ENCODE results near the gene SMIM13. TPM values are rescaled to one million over a fixed set of nuclear protein-coding genes. Genes with fewer than 3 reads are reported as not detected.
"Not testable (repeated sequence)": the region's sequence is repeated elsewhere in the genome, so short reads cannot be mapped to it uniquely, and the experiment has no call there.

The SMIM13 gene
- total RNA-seq, 1 experiment from 2014 or later: 18.6 TPM

DNA sequence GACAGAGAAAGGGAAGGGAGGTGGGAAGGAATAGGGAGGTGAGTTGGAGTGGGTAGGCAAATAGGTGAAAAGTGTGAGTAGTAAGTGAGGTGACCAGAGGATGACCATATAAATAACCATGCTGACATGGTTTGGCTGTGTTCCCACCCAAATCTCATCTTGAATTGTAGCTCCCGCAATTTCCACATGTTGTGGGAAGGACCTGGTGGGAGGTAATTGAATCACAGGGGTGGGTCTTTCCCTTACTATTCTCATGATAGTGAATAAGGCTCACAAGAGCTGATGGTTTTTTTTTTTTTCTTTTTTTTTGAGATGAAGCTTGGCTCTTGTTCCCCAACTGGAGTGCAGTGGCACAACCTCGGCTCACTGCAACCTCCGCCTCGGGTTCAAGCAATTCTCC lies 21.5 kb upstream of the SMIM13 start:
- H3K27me3 ChIP-seq: no peaks in the 10 kb centered on the region
- H3K36me3 ChIP-seq: no peaks in the 10 kb centered on the region
- no peak for DNase-seq

DNA sequence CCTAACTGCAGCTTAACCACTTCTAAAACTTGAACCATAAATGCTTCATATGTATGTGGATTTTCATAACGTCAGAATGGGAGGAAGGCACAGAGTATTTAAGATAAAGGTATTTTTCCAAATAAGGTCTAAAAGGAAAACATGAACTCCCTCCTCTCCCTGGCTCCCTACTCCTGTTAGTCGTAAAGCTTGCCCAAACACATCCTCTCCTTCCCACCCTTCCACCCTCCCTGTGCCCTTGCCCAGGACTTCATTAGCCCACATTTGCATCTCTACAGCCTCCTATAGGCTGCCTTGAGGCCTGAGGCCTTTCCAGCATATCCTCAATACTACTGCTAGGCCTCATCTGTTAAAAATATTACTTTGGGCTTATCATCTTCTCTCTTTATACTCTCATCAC lies 17.1 kb upstream of the SMIM13 start:
- no peak overlapping the region for H3K4me3 ChIP-seq
- no peaks in the 10 kb centered on the region for H3K9me3 ChIP-seq
- DNase-seq: no peak
- H3K36me3 ChIP-seq: no peaks in the 10 kb centered on the region
- no peaks in the 10 kb centered on the region for H3K27me3 ChIP-seq

More for the DNA sequence above, 21.5 kb upstream of the SMIM13 start:
- H3K4me3 ChIP-seq: no peak overlapping the region
- no peaks in the 10 kb centered on the region for H3K9me3 ChIP-seq

DNA sequence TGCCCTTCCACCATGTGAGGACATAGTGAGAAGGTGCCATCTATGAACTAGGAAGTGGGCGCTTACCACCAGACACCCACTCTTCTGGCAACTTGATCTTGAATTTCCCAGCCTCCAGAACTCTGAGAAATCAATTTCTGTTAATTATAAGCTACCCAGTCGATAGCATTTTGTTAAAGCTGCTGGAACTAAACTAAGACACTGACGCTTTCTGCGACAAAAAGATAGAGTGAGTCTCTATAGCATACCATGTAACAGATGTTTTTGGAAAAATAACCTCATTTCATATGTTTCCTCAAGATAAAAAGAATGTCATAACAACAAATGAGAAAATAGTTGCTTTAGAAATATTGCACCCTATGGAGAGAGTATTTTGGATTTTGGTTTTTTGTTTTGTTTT lies 15.4 kb upstream of the SMIM13 start:
- Histone ChIP-seq H3K36me3 (no peaks in the 10 kb centered on the region), H3K4me3 (no peak overlapping the region), H3K9me3 (no peaks in the 10 kb centered on the region), H3K27me3 (no peaks in the 10 kb centered on the region)
- DNase-seq: no peak

DNA sequence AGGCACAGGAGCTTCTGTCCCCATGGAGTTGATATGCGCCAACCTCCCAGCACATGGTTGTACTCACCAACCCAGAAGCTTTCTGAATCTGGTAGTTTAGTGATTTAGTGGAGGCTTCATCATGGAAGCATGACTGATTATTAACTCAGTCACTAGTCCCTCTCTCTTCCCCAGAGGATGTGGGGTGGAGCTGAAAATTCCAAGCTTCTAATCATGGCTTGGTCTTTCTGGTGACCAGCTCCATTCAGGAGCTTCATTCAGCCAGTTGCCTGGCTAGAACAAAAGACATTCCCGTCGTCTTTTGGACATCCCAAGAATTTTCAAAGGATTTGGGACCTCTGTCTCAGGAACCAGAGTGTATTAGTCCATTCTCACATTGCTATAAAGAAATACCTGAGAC lies 13.3 kb upstream of the SMIM13 start:
- DNase-seq: no peak
- no peaks in the 10 kb centered on the region for H3K9me3 ChIP-seq
- H3K4me3 ChIP-seq: no peak overlapping the region
- no peaks in the 10 kb centered on the region for H3K36me3 ChIP-seq
- no peaks in the 10 kb centered on the region for H3K27me3 ChIP-seq

DNA sequence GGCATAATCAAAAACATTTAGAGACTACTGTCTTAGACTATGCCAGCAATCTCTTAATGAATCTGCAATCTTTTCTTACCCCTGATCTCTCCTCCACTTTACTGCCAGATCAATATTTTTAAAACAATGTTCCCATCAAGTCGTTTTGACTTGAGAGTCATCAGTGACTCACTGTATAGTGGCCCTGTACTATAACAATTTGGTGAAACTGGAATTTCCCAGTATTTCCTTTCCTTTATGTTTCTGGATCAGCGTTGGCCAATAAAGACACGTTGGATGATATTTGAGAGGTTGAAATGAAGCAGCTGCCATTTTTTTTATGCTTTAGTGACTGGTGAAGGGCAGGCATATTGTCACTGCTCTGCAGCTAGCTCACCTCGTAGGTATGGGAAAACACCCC lies 10.1 kb upstream of the SMIM13 start:
- Histone ChIP-seq H3K36me3 (no peaks in the 10 kb centered on the region), H3K27me3 (no peaks in the 10 kb centered on the region), H3K4me3 (no peak overlapping the region), H3K9me3 (no peaks in the 10 kb centered on the region)
- DNase-seq: no peak

DNA sequence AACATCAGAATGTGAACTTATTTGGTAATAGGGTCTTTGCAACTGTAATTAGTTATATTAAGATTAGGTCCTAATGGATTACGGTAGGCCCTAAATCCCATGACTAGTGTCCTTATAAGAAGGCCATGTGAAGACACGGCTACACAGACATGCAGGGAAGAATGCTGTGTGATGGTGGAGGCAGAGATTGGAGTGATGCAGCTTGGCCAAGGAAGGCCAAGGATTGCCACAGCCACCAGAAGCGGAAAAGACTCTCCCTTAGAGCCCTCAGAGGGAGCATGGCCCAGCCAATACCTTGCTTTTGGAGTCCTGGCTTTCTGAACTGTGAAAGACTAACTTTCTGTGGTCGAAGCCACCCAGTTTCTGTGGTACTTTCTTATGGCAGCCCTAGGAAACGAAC lies 9.7 kb upstream of the SMIM13 start:
- Histone ChIP-seq H3K4me3 (no peak overlapping the region), H3K36me3 (no peaks in the 10 kb centered on the region), H3K27me3 (no peaks in the 10 kb centered on the region), H3K9me3 (no peaks in the 10 kb centered on the region)
- no peak for DNase-seq

DNA sequence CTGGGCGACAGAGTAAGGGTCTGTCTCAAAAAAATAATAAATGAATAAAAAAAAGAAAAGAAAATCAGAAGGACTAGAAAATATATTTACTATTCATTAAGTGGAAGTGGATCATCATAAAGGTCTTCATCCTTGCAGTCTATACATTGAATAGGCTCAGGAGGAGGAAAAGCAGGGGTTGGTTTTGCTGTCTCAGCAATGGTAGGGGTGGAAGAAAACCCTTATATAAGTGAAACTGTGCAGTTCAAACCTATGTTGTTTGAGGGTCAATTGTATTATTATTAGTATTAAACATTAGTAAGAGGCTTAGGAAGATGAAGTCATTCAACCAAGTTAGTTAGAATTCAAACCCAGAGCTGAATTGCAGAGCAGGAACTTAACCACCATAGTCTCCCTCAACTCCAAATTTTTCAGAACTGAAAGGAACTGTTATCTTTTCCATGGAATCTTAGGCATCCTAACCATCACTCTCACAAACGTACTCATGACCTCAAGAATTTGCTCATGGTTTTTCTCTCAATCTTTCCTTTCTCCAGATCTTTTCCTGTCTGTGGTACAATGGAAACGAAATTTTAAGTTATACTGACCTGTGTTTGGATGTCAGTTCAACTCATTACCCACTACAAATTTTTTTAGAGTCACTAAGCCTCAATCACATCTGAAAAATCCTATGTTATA lies 7.7 kb upstream of the SMIM13 start:
- H3K9me3 ChIP-seq: no peaks in the 10 kb centered on the region
- no peaks in the 10 kb centered on the region for H3K36me3 ChIP-seq
- no peak overlapping the region for H3K4me3 ChIP-seq
- no peaks in the 10 kb centered on the region for H3K27me3 ChIP-seq
- no peak for DNase-seq

DNA sequence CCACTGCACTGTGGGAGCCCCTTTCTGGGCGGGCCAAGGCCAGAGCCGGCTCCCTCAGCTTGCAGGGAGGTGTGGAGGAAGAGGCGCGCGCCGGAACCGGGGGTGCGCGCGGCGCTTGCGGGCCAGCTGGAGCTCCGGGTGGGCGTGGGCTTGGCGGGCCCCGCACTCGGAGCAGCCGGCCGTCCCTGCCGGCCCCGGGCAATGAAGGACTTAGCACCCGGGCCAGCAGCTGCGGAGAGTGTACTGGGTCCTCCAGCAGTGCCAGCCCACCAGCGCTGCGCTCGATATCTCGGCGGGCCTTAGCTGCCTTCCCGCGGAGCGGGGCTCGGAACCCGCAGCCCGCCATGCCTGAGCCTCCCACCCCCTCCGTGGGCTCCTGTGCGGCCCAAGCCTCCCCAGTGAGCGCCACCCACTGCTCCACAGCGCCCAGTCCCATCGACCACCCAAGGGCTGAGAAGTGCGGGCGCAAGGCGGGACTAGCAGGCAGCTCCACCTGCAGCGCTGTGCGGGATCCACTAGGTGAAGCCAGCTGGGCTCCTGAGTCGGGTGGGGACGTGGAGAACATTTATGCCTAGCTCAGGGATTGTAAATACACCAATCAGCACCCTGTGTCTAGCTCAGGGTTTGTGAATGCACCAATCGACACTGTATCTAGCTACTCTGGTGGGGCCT lies 6.4 kb upstream of the SMIM13 start:
- not testable (repeated sequence) for H3K9me3 ChIP-seq, H3K27me3 ChIP-seq, H3K36me3 ChIP-seq
- peak; percentile 20 for DNase-seq
- peak overlapping the region; percentile 37 for H3K4me3 ChIP-seq

DNA sequence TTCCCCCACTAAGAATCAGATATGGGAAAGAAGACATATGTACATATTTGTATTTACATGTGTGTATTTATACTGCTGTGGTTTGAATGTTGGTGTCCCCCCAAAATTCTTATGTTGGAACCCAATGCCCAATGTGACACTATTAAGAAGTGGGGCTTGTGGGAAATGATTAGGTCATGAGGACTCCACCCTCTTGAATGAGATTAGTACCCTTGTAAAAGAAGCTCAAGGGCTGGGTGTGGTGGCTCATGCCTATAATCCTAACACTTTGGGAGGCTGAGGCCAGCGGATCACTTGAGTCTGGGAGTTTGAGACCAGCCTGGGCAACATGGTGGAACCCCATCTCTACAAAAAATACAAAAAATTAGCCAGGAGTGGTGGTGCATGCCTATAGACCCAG lies 3.9 kb upstream of the SMIM13 start:
- H3K36me3 ChIP-seq: no peaks in the 10 kb centered on the region
- DNase-seq: no peak
- H3K27me3 ChIP-seq: no peaks in the 10 kb centered on the region
- H3K9me3 ChIP-seq: no peaks in the 10 kb centered on the region
- no peak overlapping the region for H3K4me3 ChIP-seq

DNA sequence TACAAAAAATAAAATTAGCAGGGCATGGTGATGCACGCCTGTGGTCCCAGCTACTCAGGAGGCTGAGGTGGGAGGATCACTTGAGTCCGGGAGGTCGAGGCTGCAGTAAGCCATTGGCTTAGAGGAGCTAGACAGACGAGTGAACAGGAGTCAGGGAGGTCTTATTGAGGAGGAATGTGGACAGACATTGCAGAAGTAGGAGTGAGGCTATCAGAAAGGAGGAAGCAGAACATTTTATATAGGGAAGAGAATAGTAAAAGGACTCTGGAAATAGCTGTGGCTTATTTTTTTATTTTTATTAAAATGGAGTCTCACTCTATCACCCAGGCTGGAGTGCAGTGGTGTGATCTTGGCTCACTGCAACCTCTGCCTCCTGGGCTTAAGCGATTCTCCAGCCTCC lies 2.5 kb upstream of the SMIM13 start:
- H3K27me3 ChIP-seq, DNase-seq, H3K4me3 ChIP-seq, H3K36me3 ChIP-seq, H3K9me3 ChIP-seq: not testable (repeated sequence)

DNA sequence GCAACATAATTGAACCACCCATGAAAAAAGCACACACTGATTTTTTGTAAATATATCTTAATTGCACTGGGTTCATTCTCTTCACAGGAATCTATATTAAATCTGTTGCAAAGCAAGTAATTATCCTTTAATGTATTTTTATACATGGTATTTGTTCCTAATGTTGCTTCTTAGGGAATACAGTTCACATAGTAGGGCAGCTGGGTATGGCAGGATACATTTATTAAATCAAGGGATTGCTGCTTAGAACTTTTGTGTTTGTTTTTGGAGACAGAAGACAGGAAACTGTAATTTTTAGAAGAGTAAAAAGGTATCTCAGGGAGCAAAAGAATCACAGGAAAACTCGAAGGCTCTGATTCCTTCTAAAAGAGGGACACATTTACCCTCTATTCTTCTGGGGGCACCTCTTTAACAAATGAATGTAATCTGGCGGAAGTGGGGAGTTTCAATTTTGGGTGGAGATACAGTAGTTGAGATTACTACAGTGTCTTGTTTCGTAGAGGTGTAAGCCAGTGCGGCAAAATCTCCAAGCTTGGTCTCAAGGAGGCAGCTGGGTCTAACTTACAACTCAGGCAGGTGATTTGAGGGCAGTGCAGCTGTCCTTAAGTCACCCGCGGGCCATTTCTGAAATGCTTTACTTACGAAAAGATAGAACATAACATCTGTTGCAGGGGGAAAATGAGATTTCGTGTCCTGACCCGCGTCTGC lies 812 bp upstream of the SMIM13 start:
- H3K27me3 ChIP-seq: no peaks in the 10 kb centered on the region
- peak overlapping the region; percentile 95 for H3K4me3 ChIP-seq
- peaks cover 7% of the 10 kb centered on the region for H3K36me3 ChIP-seq
- DNase-seq: no peak
- no peaks in the 10 kb centered on the region for H3K9me3 ChIP-seq

DNA sequence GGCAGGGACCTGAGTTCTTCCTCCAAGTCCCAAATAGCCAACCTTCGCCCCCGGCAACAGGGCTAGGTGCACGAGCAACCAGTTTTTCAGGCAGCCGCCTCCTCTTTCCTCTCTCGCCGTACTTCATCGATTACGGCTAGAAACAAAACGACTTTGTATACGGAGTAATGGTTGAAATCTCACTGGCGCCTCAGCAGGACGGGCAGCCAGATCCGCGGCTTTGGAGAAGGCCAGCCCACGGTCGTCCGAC lies 333 bp upstream of the SMIM13 start:
- H3K4me3 ChIP-seq: peak overlapping the region; percentile 95
- H3K9me3 ChIP-seq: no peaks in the 10 kb centered on the region
- peaks cover 12% of the 10 kb centered on the region for H3K36me3 ChIP-seq
- no peaks in the 10 kb centered on the region for H3K27me3 ChIP-seq
- DNase-seq: no peak

DNA sequence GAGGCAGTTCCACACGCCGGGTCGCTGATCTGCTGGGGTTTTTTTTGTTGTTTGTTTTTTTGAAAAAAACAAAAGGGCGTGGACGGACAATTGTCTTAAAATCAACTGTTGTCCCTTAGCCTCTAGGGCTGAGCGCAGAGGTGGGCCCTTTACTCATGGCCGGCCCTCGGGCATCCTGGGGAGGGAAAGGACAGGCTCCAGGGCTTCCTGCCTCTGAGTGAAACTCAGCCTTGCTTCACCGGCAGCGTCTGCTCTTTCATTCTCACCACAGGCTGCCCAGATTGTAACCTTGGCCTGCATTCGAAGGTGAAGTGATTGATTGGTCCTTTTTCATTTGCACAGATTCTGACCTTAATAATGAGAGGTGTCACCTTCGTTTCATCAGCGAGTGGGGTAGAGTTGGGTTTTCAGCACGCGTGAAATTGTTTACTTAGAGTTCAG lies 797 bp downstream of the SMIM13 start:
- peak overlapping the region; percentile 95 for H3K4me3 ChIP-seq
- H3K36me3 ChIP-seq: peaks cover 23% of the 10 kb centered on the region
- H3K27me3 ChIP-seq: no peaks in the 10 kb centered on the region
- DNase-seq: peak; percentile 71
- 0 out of 2 replicates have a peak, but pooled peaks cover under 1% of the 10 kb centered on the region for H3K9me3 ChIP-seq

DNA sequence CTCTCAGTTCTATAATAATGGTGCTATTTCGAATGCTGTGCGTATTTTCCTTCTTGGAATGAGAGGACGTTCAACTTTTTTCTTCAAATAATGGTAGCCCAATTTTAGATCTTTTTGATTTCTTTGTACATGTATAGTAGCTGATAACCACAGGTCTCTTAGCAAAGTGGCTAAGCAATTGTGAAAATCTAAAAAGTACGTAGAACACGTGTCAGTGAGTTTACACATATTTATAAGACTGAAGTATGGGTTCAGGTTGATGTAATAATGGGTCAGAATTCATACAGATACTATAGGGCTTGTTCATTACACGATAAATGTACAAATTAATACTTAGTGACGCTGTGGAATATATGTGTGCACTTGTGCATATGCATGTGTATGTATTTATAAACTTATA lies 1.3 kb downstream of the SMIM13 start:
- Histone ChIP-seq H3K9me3 (peaks cover 4% of the 10 kb centered on the region; the same call in 1 of the 2 replicates), H3K4me3 (peak overlapping the region; percentile 95), H3K27me3 (no peaks in the 10 kb centered on the region), H3K36me3 (peaks cover 28% of the 10 kb centered on the region)
- DNase-seq: no peak

DNA sequence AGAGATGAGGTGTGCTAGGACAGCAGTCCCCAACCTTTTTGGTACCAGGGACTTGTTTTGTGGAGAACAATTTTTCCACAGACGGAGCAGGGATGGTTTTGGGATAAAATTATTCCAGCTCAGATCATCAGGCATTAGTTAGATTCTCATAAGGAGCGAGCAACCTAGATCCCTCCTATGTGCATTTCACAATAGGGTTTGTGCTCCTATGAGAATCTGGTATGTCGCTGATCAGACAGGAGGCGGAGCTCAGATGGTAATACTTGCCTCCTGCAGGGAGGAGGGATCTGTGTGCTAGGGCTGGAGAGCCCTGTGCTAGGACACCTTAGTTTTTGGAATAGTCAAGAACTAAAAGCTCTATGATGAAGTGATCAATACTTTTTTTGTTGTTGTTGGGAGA lies 2.5 kb downstream of the SMIM13 start:
- peak overlapping the region; percentile 95; the same call in 1 of the 2 replicates for H3K4me3 ChIP-seq
- H3K9me3 ChIP-seq: peaks cover 8% of the 10 kb centered on the region
- no peaks in the 10 kb centered on the region for H3K27me3 ChIP-seq
- peaks cover 39% of the 10 kb centered on the region for H3K36me3 ChIP-seq
- DNase-seq: peak; percentile 34

DNA sequence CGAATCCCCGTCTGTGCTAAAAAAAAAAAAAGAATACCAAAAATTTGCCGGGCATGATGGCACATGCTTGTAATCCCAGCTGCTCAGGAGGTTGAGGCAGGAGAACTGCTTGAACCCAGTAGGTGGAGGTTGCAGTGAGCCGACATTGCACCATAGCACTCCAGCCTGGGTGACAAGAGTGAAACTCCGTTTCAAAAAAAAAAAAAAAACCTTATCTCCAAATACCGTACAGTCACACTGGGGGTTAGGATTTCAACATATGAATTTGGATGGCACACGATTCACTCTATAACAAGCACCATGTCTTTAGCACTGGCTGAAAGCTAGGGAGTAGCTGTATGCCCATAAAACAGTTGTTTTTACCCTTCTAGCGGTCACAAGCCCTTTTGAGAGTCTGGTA lies 3.8 kb downstream of the SMIM13 start:
- DNase-seq: no peak
- Histone ChIP-seq H3K27me3 (no peaks in the 10 kb centered on the region), H3K4me3 (no peak overlapping the region)

DNA sequence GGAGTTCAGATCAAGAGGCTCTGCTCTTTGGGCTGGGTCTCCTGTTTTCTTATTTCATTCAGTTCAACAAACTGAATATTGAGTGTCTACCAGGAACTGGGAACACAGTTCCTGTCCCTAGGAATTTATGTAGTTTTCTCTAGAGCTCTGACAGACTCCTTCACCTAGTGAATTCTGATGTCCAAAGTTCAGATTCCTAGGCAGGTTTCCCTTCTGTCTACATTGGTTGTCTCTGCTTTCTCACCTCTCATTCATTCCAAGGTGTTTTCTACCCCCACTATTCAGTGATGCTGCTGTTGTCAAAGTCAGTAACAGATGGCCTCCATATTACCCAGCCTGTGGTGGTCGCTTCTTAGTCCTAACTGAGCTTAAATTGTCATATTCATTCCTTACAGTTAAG lies 4.4 kb downstream of the SMIM13 start:
- H3K27me3 ChIP-seq: no peaks in the 10 kb centered on the region
- H3K36me3 ChIP-seq: peaks cover 52% of the 10 kb centered on the region
- no peak overlapping the region for H3K4me3 ChIP-seq

More for the DNA sequence above, 3.8 kb downstream of the SMIM13 start:
- peaks cover 49% of the 10 kb centered on the region for H3K36me3 ChIP-seq
- peaks cover 12% of the 10 kb centered on the region for H3K9me3 ChIP-seq

DNA sequence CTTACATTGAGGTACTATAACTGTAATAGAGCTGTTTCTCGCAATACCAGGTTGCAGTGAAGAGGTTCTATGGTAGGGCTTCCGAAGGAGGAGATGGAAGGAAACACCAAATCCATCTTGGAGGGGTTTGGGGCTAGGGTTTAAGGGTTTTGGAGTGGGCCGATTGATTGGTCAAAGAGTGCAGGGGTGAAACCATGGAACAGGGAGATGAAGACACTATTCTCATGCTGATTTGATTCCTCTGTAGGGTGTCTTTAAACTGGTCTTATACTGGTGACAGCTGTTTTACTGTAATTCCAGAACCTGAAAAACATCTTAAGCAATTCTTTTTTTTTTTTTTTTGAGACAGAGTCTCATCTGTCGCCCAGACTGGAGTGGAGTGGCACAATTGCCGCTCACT lies 7.8 kb downstream of the SMIM13 start:
- no peaks in the 10 kb centered on the region for H3K27me3 ChIP-seq
- no peak for DNase-seq
- no peak overlapping the region for H3K4me3 ChIP-seq
- H3K36me3 ChIP-seq: peaks cover 56% of the 10 kb centered on the region
- H3K9me3 ChIP-seq: peaks cover 12% of the 10 kb centered on the region

More for the DNA sequence above, 4.4 kb downstream of the SMIM13 start:
- H3K9me3 ChIP-seq: peaks cover 12% of the 10 kb centered on the region
- DNase-seq: no peak
